ENCODE results near the gene FGF12.

FGF12 gene

DNA sequence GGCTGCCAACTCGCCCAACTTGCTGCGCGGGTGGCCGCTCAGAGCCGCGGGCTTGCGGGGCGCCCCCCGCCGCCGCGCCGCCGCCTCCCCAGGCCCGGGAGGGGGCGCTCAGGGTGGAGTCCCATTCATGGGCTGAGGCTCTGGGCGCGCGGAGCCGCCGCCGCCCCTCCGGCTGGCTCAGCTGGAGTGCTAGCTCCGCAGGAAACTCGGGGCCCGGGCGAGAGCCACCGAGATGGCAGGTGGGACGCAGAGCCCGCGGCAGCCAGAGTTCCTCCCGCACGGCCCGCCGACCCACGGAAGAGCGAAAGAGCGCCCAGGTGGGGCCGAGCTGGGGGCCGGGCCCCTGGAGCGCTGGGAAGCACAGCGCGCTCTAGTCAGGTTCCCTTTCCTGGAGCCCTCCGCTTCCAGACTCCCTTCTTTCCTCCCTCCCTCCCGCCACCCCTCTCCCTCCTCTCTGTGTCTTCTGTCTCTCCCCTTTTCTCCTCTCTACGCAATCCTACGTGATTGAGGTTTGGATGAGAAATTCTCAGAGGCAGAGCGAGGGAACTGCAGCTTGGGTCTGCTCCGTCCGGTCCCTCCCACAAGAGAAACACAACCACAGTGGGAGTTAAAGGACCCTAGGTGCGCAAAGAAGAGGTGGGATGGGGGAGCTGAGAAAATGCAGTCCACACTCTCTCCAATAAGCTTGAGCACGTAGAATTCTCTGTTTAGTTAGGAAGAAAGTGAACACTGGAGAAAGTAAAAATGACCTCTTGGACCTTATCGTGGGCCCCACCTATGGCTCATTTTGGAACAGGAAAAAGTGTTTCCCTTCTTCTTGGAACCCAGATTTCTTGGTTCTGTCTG is 317.3 kb downstream of the FGF12 start:
- ChIA-PET POLR2A (no interaction called here), CTCF (no interaction called here)
- DNase-seq (ENCODE audit: extremely low spot score) = peak; percentile 11
- TF ChIP-seq, protein P1, sequence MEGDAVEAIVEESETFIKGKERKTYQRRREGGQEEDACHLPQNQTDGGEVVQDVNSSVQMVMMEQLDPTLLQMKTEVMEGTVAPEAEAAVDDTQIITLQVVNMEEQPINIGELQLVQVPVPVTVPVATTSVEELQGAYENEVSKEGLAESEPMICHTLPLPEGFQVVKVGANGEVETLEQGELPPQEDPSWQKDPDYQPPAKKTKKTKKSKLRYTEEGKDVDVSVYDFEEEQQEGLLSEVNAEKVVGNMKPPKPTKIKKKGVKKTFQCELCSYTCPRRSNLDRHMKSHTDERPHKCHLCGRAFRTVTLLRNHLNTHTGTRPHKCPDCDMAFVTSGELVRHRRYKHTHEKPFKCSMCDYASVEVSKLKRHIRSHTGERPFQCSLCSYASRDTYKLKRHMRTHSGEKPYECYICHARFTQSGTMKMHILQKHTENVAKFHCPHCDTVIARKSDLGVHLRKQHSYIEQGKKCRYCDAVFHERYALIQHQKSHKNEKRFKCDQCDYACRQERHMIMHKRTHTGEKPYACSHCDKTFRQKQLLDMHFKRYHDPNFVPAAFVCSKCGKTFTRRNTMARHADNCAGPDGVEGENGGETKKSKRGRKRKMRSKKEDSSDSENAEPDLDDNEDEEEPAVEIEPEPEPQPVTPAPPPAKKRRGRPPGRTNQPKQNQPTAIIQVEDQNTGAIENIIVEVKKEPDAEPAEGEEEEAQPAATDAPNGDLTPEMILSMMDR (IDR thresholded peaks at IDR 0.05; ENCODE audit: control extremely low read depth, extremely low read depth, low read depth, missing control alignments) = no peak

DNA sequence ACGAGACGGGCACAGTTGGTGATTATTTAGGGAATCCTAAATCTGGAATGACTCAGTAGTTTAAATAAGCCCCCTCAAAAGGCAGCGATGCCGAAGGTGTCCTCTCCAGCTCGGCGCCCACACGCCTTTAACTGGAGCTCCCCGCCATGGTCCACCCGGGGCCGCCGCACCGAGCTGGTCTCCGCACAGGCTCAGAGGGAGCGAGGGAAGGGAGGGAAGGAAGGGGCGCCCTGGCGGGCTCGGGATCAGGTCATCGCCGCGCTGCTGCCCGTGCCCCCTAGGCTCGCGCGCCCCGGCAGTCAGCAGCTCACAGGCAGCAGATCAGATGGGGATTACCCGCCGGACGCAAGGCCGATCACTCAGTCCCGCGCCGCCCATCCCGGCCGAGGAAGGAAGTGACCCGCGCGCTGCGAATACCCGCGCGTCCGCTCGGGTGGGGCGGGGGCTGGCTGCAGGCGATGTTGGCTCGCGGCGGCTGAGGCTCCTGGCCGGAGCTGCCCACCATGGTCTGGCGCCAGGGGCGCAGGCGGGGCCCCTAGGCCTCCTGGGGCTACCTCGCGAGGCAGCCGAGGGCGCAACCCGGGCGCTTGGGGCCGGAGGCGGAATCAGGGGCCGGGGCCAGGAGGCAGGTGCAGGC is 318.0 kb downstream of the FGF12 start:
- ChIA-PET CTCF (no interaction called here), POLR2A (no interaction called here)

GRCh38 chr3:192408647-192409200 is 318.6 kb downstream of the FGF12 start:
- TF ChIP-seq, protein P1 (IDR thresholded peaks at IDR 0.05; ENCODE audit: control extremely low read depth, extremely low read depth, low read depth, missing control alignments) = no peak
- CTCF ChIA-PET = no interaction called here
- peak; percentile 14 for DNase-seq (ENCODE audit: extremely low spot score)
- POLR2A ChIA-PET = no interaction called here

More for the DNA sequence above, 318.0 kb downstream of the FGF12 start:
- DNase-seq (ENCODE audit: extremely low spot score) = peak; percentile 43
- TF ChIP-seq, protein P1 (IDR thresholded peaks at IDR 0.05; ENCODE audit: control extremely low read depth, extremely low read depth, low read depth, missing control alignments) = no peak

DNA sequence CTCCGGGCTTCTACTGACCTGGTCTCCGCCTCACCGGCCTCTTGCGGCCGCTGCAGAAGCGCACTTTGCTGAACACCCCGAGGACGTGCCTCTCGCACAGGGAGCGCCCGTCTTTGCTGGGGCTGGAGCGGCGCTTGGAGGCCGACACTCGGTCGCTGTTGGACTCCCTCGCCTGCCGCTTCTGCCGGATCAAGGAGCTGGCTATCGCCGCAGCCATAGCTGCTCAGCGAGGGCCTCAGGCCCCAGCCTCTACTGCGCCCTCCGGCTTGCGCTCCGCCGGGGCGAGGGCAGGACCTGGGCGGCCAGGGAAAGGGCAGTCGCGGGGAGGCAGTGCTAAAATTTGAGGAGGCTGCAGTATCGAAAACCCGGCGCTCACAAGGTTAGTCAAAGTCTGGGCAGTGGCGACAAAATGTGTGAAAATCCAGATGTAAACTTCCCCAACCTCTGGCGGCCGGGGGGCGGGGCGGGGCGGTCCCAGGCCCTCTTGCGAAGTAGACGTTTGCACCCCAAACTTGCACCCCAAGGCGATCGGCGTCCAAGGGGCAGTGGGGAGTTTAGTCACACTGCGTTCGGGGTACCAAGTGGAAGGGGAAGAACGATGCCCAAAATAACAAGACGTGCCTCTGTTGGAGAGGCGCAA is 319.2 kb downstream of the FGF12 start:
- TF ChIP-seq, protein P1 (IDR thresholded peaks at IDR 0.05; ENCODE audit: control extremely low read depth, extremely low read depth, low read depth, missing control alignments) = no peak
- ChIA-PET CTCF (no interaction called here), POLR2A (no interaction called here)
- peak; percentile 8 for DNase-seq (ENCODE audit: extremely low spot score)

- DNase-seq (ENCODE audit: extremely low spot score) = no peak
- ChIA-PET POLR2A (no interaction called here), CTCF (interaction anchor here (1.8 kb wide), 1 partner anchor 24 kb away, joined by 6 read pairs; no protein-coding TSS in a partner anchor)
- TF ChIP-seq, protein P1 (IDR thresholded peaks at IDR 0.05; ENCODE audit: control extremely low read depth, extremely low read depth, low read depth, missing control alignments) = no peak
Measured at GRCh38 chr3:192399767-192400166, 327.6 kb downstream of the FGF12 start.

GRCh38 chr3:192397012-192397411 is 330.3 kb downstream of the FGF12 start:
- ChIA-PET CTCF (interaction anchor here (1.1 kb wide), 1 partner anchor 9 kb away, joined by 4 read pairs; no protein-coding TSS in a partner anchor), POLR2A (no interaction called here)
- no peak for DNase-seq (ENCODE audit: extremely low spot score)
- TF ChIP-seq, protein P1 (IDR thresholded peaks at IDR 0.05; ENCODE audit: control extremely low read depth, extremely low read depth, low read depth, missing control alignments) = no peak

Measured in GM10248 (cell line).